Frontal cortex (tissue), 4 donors: ENCODE measurements around the gene TMEFF2. TPM values are rescaled to one million over a fixed set of nuclear protein-coding genes. Genes with fewer than 3 reads are reported as not detected.

Experiments
- DNase-seq, 2 donors: peaks; one replicate each; pipeline ENCODE4 v3.0.0; 2012; ENCODE audit warnings: low spot score in 2 of 2
- FAIRE-seq: peaks from 2 replicates; lab custom pipeline; 2012; peaks lifted over from hg19 to GRCh38; lab: Jason Lieb, UNC
- total RNA-seq: library from RNA; depleted of rRNA; stranded (reverse); fragments of >200 nt; gene quantifications from one replicate; pipeline ENCODE4 v1.2.3, GENCODE V29; 2014
- donor health status: control.
- donor health status: control.
- donor health status: control.

The TMEFF2 gene
- total RNA-seq, 1 donor from 2014 or later = 37.5 TPM

GRCh38 chr2:191983591-191983990 lies 211.1 kb downstream of the TMEFF2 start:
- FAIRE-seq (no peak), DNase-seq (no peak)

GRCh38 chr2:191983186-191983585 lies 211.5 kb downstream of the TMEFF2 start:
- no peak for DNase-seq
- FAIRE-seq = no peak

GRCh38 chr2:191981706-191982105 lies 213.0 kb downstream of the TMEFF2 start:
- FAIRE-seq = no peak
- DNase-seq = no peak

GRCh38 chr2:191980483-191980882 lies 214.2 kb downstream of the TMEFF2 start:
- no peak for FAIRE-seq

GRCh38 chr2:191979221-191979730 lies 215.5 kb downstream of the TMEFF2 start:
- DNase-seq (no peak), FAIRE-seq (no peak)

More at GRCh38 chr2:191980483-191980882, 214.2 kb downstream of the TMEFF2 start:
- no peak for DNase-seq

- DNase-seq = no peak
- FAIRE-seq = no peak
Measured at GRCh38 chr2:191977754-191978153, 217.0 kb downstream of the TMEFF2 start.

- no peak for FAIRE-seq
- DNase-seq = no peak
Measured at GRCh38 chr2:191976436-191976835, 218.3 kb downstream of the TMEFF2 start.

GRCh38 chr2:191974676-191975075 lies 220.1 kb downstream of the TMEFF2 start:
- FAIRE-seq (no peak), DNase-seq (no peak)

- DNase-seq (no peak), FAIRE-seq (no peak)
Measured at GRCh38 chr2:191970867-191971266, 223.9 kb downstream of the TMEFF2 start.

- FAIRE-seq (no peak), DNase-seq (no peak)
Measured at GRCh38 chr2:191968120-191968519, 226.6 kb downstream of the TMEFF2 start.

GRCh38 chr2:191965733-191966132 lies 229.0 kb downstream of the TMEFF2 start:
- no peak for FAIRE-seq

GRCh38 chr2:191961556-191961955 lies 233.2 kb downstream of the TMEFF2 start:
- DNase-seq (no peak), FAIRE-seq (no peak)

More at GRCh38 chr2:191965733-191966132, 229.0 kb downstream of the TMEFF2 start:
- DNase-seq = no peak

- no peak for FAIRE-seq
- no peak for DNase-seq
Measured at GRCh38 chr2:191959209-191959608, 235.5 kb downstream of the TMEFF2 start.

GRCh38 chr2:191957996-191958860 lies 236.5 kb downstream of the TMEFF2 start:
- FAIRE-seq (no peak), DNase-seq (no peak)

- DNase-seq (no peak), FAIRE-seq (no peak)
Measured at GRCh38 chr2:191954451-191954850, 240.3 kb downstream of the TMEFF2 start.

- no peak for DNase-seq
- no peak for FAIRE-seq
Measured at GRCh38 chr2:191952515-191953270, 242.0 kb downstream of the TMEFF2 start.

- no peak for FAIRE-seq
- no peak for DNase-seq
Measured at GRCh38 chr2:191951832-191952231, 242.9 kb downstream of the TMEFF2 start.

GRCh38 chr2:191951376-191951775 lies 243.4 kb downstream of the TMEFF2 start:
- DNase-seq (no peak), FAIRE-seq (no peak)

GRCh38 chr2:191950132-191950874 lies 244.4 kb downstream of the TMEFF2 start:
- FAIRE-seq (no peak), DNase-seq (no peak)

- FAIRE-seq (no peak), DNase-seq (no peak)
Measured at GRCh38 chr2:191947235-191947634, 247.5 kb downstream of the TMEFF2 start.
